HG02798 (cell line): ENCODE measurements around the gene CCDC90B.
A peak's percentile ranks its signal among the peaks of the same experiment; 100 is the strongest.
"Not testable (repeated sequence)": the region's sequence is repeated elsewhere in the genome, so short reads cannot be mapped to it uniquely, and the experiment has no call there.

Source experiments
- ATAC-seq: cut with Tn5 transposase; IDR thresholded peaks from one replicate; pipeline ENCODE4 v1.9.1; 2021; ENCODE audit warnings: mild to moderate bottlenecking; ENCODE audit not compliant: unreplicated experiment, poor library complexity

Gene CCDC90B

DNA sequence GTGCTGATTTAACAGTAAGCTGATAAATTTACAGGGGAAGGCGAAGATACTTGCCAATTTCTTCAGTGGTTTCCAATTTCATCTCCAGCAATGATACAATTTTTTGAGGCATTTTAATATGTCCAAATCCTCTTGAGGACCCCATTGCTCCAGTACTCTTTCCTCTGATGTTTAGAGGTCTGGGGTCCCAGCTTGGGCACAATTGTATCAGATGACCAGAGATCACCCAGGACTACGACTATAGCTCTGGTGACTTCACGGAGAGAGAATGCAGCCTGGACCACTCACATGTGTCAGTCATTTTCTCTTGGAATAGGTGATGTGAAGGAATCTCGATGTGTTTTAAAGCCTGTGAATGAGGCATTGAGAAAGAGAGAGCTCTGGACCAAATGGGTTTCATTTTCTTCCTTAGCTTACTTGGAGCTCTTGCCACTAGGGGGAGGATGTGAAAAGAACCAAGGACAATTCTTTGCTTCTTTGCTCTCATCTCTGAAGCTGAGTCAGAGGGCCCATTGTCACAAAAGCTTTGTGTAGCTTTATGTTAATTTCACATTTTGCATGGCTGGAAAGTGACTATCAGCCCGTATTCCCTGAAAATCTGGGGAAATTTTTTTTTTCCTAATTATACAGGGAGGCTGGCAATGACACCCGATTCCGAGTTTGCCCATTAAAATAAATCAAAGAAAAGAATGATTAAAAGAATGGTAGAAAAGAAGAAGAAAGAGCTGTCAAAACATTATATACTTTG lies 6.7 kb upstream of the CCDC90B start:
- ATAC-seq, result peak; percentile 77

DNA sequence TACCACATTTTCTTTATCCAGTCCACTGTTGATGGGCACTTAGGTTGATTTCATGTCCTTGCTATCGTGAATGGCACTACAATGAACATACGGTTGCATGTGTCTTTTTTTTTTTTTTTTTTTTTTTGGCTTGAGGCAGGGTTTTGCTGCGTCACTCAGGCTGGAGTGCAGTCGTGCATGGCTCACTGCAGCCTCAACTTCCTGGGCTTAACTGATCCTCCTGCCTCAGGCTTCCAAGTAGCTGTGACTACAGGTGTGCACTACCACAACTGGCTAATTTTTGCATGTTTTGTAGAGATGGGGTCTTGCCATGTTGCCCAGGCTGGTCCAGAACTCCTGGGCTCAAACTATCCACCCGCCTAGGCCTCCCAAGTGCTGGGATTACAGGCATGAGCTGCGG lies 1.5 kb upstream of the CCDC90B start:
- no peak for ATAC-seq

- peak; percentile 53 for ATAC-seq
Observed at GRCh38 chr11:83285151-83285770, 906 bp downstream of the CCDC90B start.

DNA sequence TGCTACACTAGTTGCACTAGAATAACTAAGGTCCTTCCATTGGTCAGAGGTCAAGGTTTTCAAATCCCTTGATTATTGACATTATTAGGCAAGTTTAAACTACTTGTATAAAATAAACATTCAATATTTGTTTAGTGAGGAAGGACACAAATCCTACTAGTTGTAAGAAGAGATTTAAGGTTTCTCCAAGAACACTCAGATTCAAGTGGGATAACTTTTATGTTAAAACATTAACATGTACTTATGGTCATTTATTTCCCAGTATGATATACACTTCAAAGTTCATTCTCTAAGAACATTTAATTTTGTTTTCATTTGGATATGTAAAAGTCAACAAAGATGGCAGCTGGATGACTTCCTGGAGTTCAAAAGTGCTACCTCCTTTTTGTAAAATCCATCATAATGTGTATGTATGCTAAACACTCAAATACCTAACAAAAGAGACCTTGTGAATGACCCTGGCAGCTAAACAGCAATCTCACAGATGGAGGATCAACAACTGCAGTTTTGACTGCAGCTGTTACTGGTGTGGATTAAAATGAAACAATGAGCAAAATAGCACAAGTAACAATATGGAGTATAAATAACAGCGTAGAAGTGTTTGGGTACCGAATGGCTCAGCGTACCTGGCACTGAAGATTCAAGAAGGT lies 1.5 kb downstream of the CCDC90B start:
- no peak for ATAC-seq

DNA sequence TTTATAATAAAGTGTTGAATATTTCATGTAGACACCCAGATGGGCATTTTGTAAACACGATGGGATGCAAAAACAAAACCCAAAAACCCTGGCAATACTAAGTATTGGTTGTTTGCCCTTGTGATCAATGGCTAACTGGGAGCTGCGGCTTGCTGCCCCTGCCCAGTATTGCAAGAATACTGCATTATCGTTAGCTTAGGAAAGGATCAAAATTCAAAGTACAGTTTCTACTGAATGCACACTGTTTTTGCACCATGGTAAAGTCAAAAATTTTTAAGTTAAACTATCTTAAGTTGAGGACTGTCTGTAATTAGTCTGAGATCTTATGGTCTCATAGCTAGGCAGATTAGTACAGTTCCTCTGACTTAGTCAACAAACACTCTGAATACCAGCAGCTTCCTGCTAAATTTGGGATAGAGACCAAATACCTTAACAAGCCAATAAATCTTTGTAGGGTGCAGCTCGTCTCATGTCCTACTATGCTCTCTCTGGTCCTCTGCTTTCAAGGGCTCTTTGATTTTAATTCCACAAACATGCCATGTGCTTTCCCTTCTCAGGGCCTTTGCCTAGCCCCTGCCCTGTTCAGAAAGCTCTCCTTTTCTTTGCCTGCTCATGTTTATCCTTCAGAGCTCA lies 4.0 kb downstream of the CCDC90B start:
- ATAC-seq, result no peak

DNA sequence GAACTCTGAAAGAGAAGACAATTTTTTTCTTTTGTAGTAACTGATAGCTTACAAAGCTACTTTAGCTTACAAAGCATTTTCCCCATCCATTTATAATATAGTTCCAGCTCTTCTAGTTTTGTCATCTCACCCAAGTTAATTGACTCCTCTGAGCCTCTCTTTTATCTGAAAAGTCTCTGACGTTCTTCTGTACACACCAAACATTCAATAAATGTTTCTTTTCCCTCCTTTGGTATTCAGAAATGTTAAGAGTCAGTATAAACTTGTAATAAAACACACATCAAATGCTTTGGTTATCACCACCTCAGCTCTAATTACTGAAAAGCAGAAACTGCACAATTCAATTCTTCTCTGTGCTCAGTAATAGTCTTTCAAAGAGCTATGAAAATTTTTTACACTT lies 5.9 kb downstream of the CCDC90B start:
- ATAC-seq, result no peak

- ATAC-seq, result no peak
Observed at GRCh38 chr11:83278351-83278750, 7.8 kb downstream of the CCDC90B start.

GRCh38 chr11:83275888-83276641 lies 10.1 kb downstream of the CCDC90B start:
- no peak for ATAC-seq

- ATAC-seq, result no peak
Observed at GRCh38 chr11:83272627-83273026, 13.5 kb downstream of the CCDC90B start.

- not testable (repeated sequence) for ATAC-seq
Observed at GRCh38 chr11:83271734-83272133, 14.4 kb downstream of the CCDC90B start.

GRCh38 chr11:83269080-83269479 lies 17.1 kb downstream of the CCDC90B start:
- not testable (repeated sequence) for ATAC-seq

DNA sequence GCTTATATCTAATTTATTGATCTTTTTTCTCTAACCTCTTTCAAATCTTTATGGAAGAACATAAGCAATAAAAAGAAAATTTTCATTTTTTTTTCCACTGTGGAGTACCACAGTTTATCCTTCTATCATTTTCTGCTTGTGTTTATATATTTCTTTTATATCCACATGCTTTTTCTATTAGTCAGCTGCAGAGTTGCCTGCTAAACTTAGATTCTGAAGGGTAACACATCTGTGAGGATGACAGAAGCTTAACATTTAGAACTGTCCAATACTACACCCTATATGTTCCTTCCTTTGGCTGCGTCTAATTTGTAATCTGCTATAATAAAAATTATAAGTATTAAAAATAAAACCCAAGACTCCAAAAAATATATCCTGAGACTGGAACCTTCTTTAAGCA lies 20.8 kb downstream of the CCDC90B start:
- ATAC-seq, result no peak

DNA sequence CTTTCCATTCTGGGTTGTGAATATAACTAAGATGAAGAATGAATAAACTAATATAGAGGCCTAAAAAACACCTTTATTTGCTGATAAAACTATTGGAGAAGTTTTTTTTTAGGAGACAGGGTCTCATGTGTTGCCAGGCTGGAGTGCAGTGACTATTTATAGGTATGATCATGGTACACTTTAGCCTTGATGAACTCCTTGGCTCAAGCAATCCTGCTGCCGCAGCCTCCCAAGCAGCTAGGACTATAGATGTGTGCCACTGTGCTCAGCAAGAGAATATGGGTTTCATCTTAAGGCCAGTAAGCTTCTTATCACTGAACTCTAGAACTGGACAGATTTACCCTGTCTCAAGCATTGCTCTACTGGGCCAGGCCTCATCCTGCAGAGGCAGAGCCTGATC lies 26.6 kb downstream of the CCDC90B start:
- ATAC-seq, result no peak

GRCh38 chr11:83257761-83258168 lies 28.4 kb downstream of the CCDC90B start:
- ATAC-seq, result no peak

DNA sequence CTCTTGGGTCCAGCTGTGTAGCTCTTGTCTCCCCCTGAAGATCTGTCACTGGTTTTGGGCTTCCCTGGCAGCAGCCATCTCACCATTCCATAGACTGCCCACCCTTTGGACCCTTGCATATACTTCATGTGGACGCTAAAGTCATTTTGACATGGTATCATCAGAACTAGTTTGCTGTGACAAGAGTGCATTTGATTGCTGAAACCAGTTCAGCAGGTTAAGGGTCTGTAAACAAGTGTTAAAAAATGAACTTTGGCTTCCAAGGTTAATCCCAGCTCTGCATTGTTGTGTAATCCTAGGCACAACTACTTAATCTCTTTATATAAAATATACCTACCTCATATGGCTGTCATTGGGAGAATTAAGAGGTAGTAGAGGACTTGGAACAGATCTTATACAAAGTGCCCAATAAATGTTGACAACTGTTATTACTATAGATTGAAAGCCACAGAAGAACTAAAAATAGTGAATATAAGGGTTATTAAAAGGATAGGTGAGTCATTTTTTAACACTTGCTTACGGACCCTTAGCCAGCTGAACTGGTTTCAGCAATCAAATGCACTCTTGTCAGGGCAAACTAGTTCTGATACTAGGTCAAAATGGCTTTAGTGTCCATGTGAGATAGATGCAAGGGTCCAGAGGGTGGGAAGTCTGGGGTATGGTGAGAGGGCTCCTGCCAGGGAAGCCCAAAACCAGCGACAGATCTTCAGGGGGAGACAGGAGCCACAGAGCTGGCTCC lies 29.4 kb downstream of the CCDC90B start:
- no peak for ATAC-seq

- no peak for ATAC-seq
Observed at GRCh38 chr11:83255366-83255765, 30.8 kb downstream of the CCDC90B start.

- ATAC-seq, result no peak
Observed at GRCh38 chr11:83252941-83253340, 33.2 kb downstream of the CCDC90B start.

GRCh38 chr11:83252266-83252665 lies 33.9 kb downstream of the CCDC90B start:
- ATAC-seq, result no peak

DNA sequence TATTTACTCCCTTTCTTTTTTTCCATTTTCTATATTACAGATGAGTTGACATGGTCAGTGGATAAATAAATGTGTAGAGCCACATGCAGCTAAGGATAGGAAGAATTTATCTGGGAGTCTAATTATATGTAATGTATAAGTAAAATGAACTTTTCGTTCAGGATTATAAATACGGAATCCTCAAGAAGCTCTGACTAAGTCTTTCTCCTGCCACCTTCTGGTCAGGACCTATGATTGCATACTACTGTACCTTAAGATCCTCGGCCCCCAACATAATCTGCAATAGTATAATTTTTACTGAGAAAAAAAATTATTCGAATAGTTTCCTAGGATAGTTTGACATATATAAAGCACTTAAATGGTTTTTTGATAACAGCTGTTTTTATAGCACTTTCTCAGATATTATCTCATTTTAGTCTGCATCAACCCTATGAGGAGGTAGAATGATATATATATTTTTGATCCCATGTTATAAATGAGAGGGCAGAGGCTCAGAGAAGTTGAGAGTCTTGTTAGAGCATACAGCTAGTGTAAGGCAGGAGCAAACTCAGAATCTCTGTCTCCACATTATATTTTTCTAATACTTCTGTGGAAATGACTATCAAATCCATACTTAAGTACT lies 36.1 kb downstream of the CCDC90B start:
- peak; percentile 79 for ATAC-seq
